Sigmoid colon (tissue), 7 donors: ENCODE measurements around the gene NOL6. TPM values are rescaled to one million over a fixed set of nuclear protein-coding genes. Genes with fewer than 3 reads are reported as not detected.

Experiments
- DNase-seq: peaks from one replicate; pipeline ENCODE4 v3.0.0-alpha.2; 2019
- H3K27ac ChIP-seq, 4 donors: fragments of 200-600 bp; sonication (generic); one replicate each; pipeline ENCODE4 v1.5.1; 2016 to 2019; ENCODE audit warnings: mild to moderate bottlenecking in 1 of 4
- H3K27me3 ChIP-seq, 3 donors: fragments of 200-600 bp; sonication (generic); one replicate each; pipeline ENCODE4 v1.5.1; 2019; ENCODE audit warnings: mild to moderate bottlenecking in 1 of 3
- H3K36me3 ChIP-seq, 4 donors: fragments of 200-600 bp; sonication (generic); one replicate each; pipeline ENCODE4 v1.5.1; 2016 to 2019
- H3K4me1 ChIP-seq, 4 donors: fragments of 200-600 bp; sonication (generic); one replicate each; pipeline ENCODE4 v1.5.1; 2017 to 2019
- H3K4me3 ChIP-seq, 4 donors: fragments of 200-600 bp; sonication (generic); one replicate each; pipeline ENCODE4 v1.5.1; 2017 to 2019; ENCODE audit warnings: mild to moderate bottlenecking in 2 of 4, moderate library complexity in 1 of 4
- H3K9me3 ChIP-seq, 4 donors: fragments of 200-600 bp in 3 of 4; sonication (generic) in 3 of 4; one replicate each; pipeline versions ENCODE4 v1.5.1 to v1.6.1; 2013 to 2019
- CTCF ChIP-seq, 4 experiments: fragments of 450-650 bp in 3 of 4; fragments of 200-600 bp in 1 of 4; IDR thresholded peaks; one replicate each; pipeline ENCODE4 v1.5.1; 2016 to 2019; ENCODE audit warnings: antibody characterized with exemption in 4 of 4, mild to moderate bottlenecking in 3 of 4, moderate library complexity in 2 of 4
- EP300 ChIP-seq, 4 donors: sonication (generic); formaldehyde crosslinking; IDR thresholded peaks; one replicate each; pipeline ENCODE4 v1.6.1; 2017; ENCODE audit warnings: antibody characterized with exemption in 4 of 4
- POLR2A ChIP-seq, 2 donors: fragments of 450-650 bp; IDR thresholded peaks; one replicate each; pipeline ENCODE4 v1.6.1; 2016; ENCODE audit warnings: antibody characterized with exemption in 2 of 2, mild to moderate bottlenecking in 2 of 2, moderate library complexity in 2 of 2
- POLR2AphosphoS5 ChIP-seq, 4 donors: sonication (generic); formaldehyde crosslinking; IDR thresholded peaks; one replicate each; pipeline ENCODE4 v1.6.1; 2017; ENCODE audit warnings: antibody characterized with exemption in 4 of 4
- WGBS, 2 donors: extraction: QIAGEN DNeasy Blood & Tissue Kit; methylation state at CpG; one replicate each; pipeline ENCODE4 v1.1.7; 2013; 5-methylcytosine and 5-hydroxymethylcytosine counted together
- intact Hi-C: fragments of 100-400 bp; cut with DNase I; formaldehyde crosslinking; loops from one replicate; pipeline ENCODE4 v1.15.1; 2023
- polyA plus RNA-seq, 3 donors: library from polyadenylated mRNA; stranded (reverse); fragments of 200-250 nt; gene quantifications; one replicate each; pipeline ENCODE4 v1.2.3, GENCODE V29; 2013
- total RNA-seq, 4 donors: library from RNA; depleted of rRNA; stranded (reverse); fragments of >200 nt; gene quantifications; one replicate each; pipeline ENCODE4 v1.1.0, GENCODE V29; 2016
- donor health status: healthy with polysubstance abuse.
- donor health status: Bipolar disorder and iron deficiency.
- donor health status: healthy.

The NOL6 gene
- total and polyA plus RNA-seq, 7 donors: 5.5 to 23.6 (median 9.9) TPM

- no peak overlapping the region for H3K27ac ChIP-seq
- H3K4me1 ChIP-seq: no peaks in the 10 kb centered on the region
- TF ChIP-seq EP300 (IDR thresholded peaks at IDR 0.05): no peak
- intact Hi-C loops: no loop called here
- no peaks in the 10 kb centered on the region for H3K36me3 ChIP-seq
- H3K4me3 ChIP-seq: no peak overlapping the region
- 95% methylated on average over 6 of the region's 6 CpGs for WGBS, 2 donors
- no peaks in the 10 kb centered on the region for H3K9me3 ChIP-seq
- DNase-seq: no peak
- no peaks in the 10 kb centered on the region for H3K27me3 ChIP-seq
Observed at GRCh38 chr9:33480976-33481375, 7.3 kb upstream of the NOL6 start.

GRCh38 chr9:33480106-33480505 lies 6.4 kb upstream of the NOL6 start:
- intact Hi-C loops: no loop called here
- no peak for TF ChIP-seq POLR2AphosphoS5 (IDR thresholded peaks at IDR 0.05)
- TF ChIP-seq POLR2A (IDR thresholded peaks at IDR 0.05): no peak
- TF ChIP-seq EP300 (IDR thresholded peaks at IDR 0.05): no peak
- TF ChIP-seq CTCF (IDR thresholded peaks at IDR 0.05): no peak
- DNase-seq: no peak
- H3K36me3 ChIP-seq: no peaks in the 10 kb centered on the region
- H3K27me3 ChIP-seq: no peaks in the 10 kb centered on the region
- WGBS, 2 donors: 59 to 86% methylated on average over 2 of the region's 2 CpGs
- no peaks in the 10 kb centered on the region for H3K9me3 ChIP-seq
- H3K27ac ChIP-seq: no peak overlapping the region
- no peak overlapping the region for H3K4me3 ChIP-seq
- H3K4me1 ChIP-seq: no peaks in the 10 kb centered on the region

GRCh38 chr9:33476503-33476902 lies 2.8 kb upstream of the NOL6 start:
- peaks cover 0 to 8% (median 2%) of the 10 kb centered on the region in 4 donors for H3K36me3 ChIP-seq

GRCh38 chr9:33475357-33475756 lies 1.6 kb upstream of the NOL6 start:
- Histone ChIP-seq H3K36me3 (peaks cover 0 to 20% (median 3%) of the 10 kb centered on the region in 4 donors), H3K4me3 (no peak overlapping the region), H3K4me1 (peaks cover 0 to 25% (median 18%) of the 10 kb centered on the region in 4 donors), H3K27ac (no peak overlapping the region), H3K27me3 (no peaks in the 10 kb centered on the region), H3K9me3 (no peaks in the 10 kb centered on the region)
- intact Hi-C loops: no loop called here
- no peak for TF ChIP-seq EP300 (IDR thresholded peaks at IDR 0.05)
- TF ChIP-seq CTCF (IDR thresholded peaks at IDR 0.05): no peak
- no peak for TF ChIP-seq POLR2A (IDR thresholded peaks at IDR 0.05)
- no peak for TF ChIP-seq POLR2AphosphoS5 (IDR thresholded peaks at IDR 0.05)
- no peak for DNase-seq
- WGBS, 2 donors: 93 to 97% methylated on average over 1 of the region's 1 CpG

More at GRCh38 chr9:33476503-33476902, 2.8 kb upstream of the NOL6 start:
- WGBS, 2 donors: 95 to 96% methylated on average over 10 of the region's 10 CpGs
- Histone ChIP-seq H3K27ac (no peak overlapping the region), H3K4me3 (no peak overlapping the region), H3K27me3 (no peaks in the 10 kb centered on the region), H3K9me3 (no peaks in the 10 kb centered on the region), H3K4me1 (peaks cover 0 to 25% (median 18%) of the 10 kb centered on the region in 4 donors)
- TF ChIP-seq POLR2A (IDR thresholded peaks at IDR 0.05) (no peak), EP300 (IDR thresholded peaks at IDR 0.05) (no peak), CTCF (IDR thresholded peaks at IDR 0.05) (no peak), POLR2AphosphoS5 (IDR thresholded peaks at IDR 0.05) (no peak)
- intact Hi-C loops: no loop called here
- DNase-seq: no peak

- H3K36me3 ChIP-seq: peaks cover 22 to 43% (median 24%) of the 10 kb centered on the region in 4 donors
- no peak for TF ChIP-seq POLR2A (IDR thresholded peaks at IDR 0.05)
- no peak for TF ChIP-seq CTCF (IDR thresholded peaks at IDR 0.05)
- no peak for TF ChIP-seq EP300 (IDR thresholded peaks at IDR 0.05)
- no peak for TF ChIP-seq POLR2AphosphoS5 (IDR thresholded peaks at IDR 0.05)
- H3K4me3 ChIP-seq: peak overlapping the region; percentile 76 to 92 (median 80)
- no peaks in the 10 kb centered on the region for H3K9me3 ChIP-seq
- H3K4me1 ChIP-seq: peaks cover 0 to 25% (median 18%) of the 10 kb centered on the region in 4 donors
- 6 to 10% methylated on average over 18 of the region's 18 CpGs for WGBS, 2 donors
- H3K27me3 ChIP-seq: no peaks in the 10 kb centered on the region
- DNase-seq: no peak
- H3K27ac ChIP-seq: peak overlapping the region; percentile 72 to 82 (median 75)
- intact Hi-C loops: no loop called here
Observed at GRCh38 chr9:33472881-33473615, 676 bp downstream of the NOL6 start.
